K562 treated with DMSO at 1 percent for 48 hours (cell line): ENCODE data around the gene KLF16. TPM values are rescaled to one million over a fixed set of nuclear protein-coding genes. Genes with fewer than 3 reads are reported as not detected.

ENCODE experiments used
- total RNA-seq: library from RNA; unstranded; fragments of 300-600 nt; gene quantifications from 2 replicates; pipeline ENCODE4 v1.2.3, GENCODE V29; 2022; ENCODE audit warnings: low replicate concordance; ENCODE audit errors: extremely low read depth

KLF16 gene
- total RNA-seq: not detected in 2 replicates

GRCh38 chr19:1863328-1863637, at the start of gene KLF16:
Gene KLF16 (minus strand): TSS chr19:1863579. CDS start chr19:1863497, 82 bp downstream.

GRCh38 chr19:1905110-1905862, 41.9 kb upstream of the KLF16 start, which contains the start of the genes ADAT3 and SCAMP4:
Gene ADAT3 (plus strand): TSS chr19:1905399. CDS start chr19:1912048, 6,649 bp downstream.
Gene SCAMP4 (plus strand): TSS chr19:1905399. CDS start chr19:1915020, 9,621 bp downstream.

GRCh38 chr19:1885398-1886119, 22.2 kb upstream of the KLF16 start, which contains the start of gene ABHD17A:
Gene ABHD17A (minus strand): TSS chr19:1885496. CDS start chr19:1881566, 3,930 bp downstream.

GRCh38 chr19:1848399-1849131, 14.8 kb downstream of the KLF16 start, which contains the start of gene REXO1:
Gene REXO1 (minus strand): TSS chr19:1848483. CDS start chr19:1848358, 125 bp downstream.

GRCh38 chr19:1811942-1812425, 51.4 kb downstream of the KLF16 start, which contains the start of gene ATP8B3:
Gene ATP8B3 (minus strand): TSS chr19:1812276. CDS start chr19:1811736, 540 bp downstream.

Other genes starting within 250 kb of the KLF16 start
- gene TCF3, start 211.0 kb downstream of the KLF16 start, total RNA-seq: 141 TPM in 1 of 2 replicates, not detected in the other
- not detected in 2 replicates for gene ONECUT3, start 110.1 kb downstream of the KLF16 start, total RNA-seq
- gene ATP8B3, start 51.3 kb downstream of the KLF16 start, total RNA-seq: not detected in 2 replicates
- not detected in 2 replicates for gene REXO1, start 15.1 kb downstream of the KLF16 start, total RNA-seq
- gene ABHD17A, start 21.9 kb upstream of the KLF16 start, total RNA-seq: 314 TPM in 1 of 2 replicates, not detected in the other
- not detected in 2 replicates for gene ADAT3, start 41.8 kb upstream of the KLF16 start, total RNA-seq
- not detected in 2 replicates for gene SCAMP4, start 41.8 kb upstream of the KLF16 start, total RNA-seq
- gene CSNK1G2, start 77.6 kb upstream of the KLF16 start, total RNA-seq: 170 TPM in 1 of 2 replicates, not detected in the other
- not detected in 2 replicates for gene BTBD2, start 152.1 kb upstream of the KLF16 start, total RNA-seq
- 245 TPM in 1 of 2 replicates, not detected in the other for gene MKNK2, start 187.7 kb upstream of the KLF16 start, total RNA-seq
- not detected in 2 replicates for gene MOB3A, start 232.7 kb upstream of the KLF16 start, total RNA-seq
- gene IZUMO4, start 233.3 kb upstream of the KLF16 start, total RNA-seq: not detected in 2 replicates